Eye (tissue), 1 donor: ENCODE data around the gene DIAPH2.

Experiments used
- DNase-seq: peaks from one replicate; pipeline ENCODE4 v3.0.0-alpha.2; 2015

The DIAPH2 gene

GRCh38 chrX:96982161-96982560 is 297.5 kb downstream of the DIAPH2 start:
- no peak for DNase-seq

GRCh38 chrX:96984538-96984937 is 299.9 kb downstream of the DIAPH2 start:
- DNase-seq, result no peak

GRCh38 chrX:96985046-96985445 is 300.4 kb downstream of the DIAPH2 start:
- DNase-seq, result no peak

GRCh38 chrX:96987228-96987627 is 302.6 kb downstream of the DIAPH2 start:
- no peak for DNase-seq

- no peak for DNase-seq
Observed at GRCh38 chrX:96989830-96990571, 305.4 kb downstream of the DIAPH2 start.

GRCh38 chrX:96994093-96994492 is 309.5 kb downstream of the DIAPH2 start:
- DNase-seq, result no peak

GRCh38 chrX:96997196-96997595 is 312.6 kb downstream of the DIAPH2 start:
- no peak for DNase-seq

GRCh38 chrX:97000682-97001368 is 316.2 kb downstream of the DIAPH2 start:
- no peak for DNase-seq

GRCh38 chrX:97006167-97006566 is 321.5 kb downstream of the DIAPH2 start:
- no peak for DNase-seq

- no peak for DNase-seq
Observed at GRCh38 chrX:97009391-97009790, 324.7 kb downstream of the DIAPH2 start.

GRCh38 chrX:97011540-97011939 is 326.9 kb downstream of the DIAPH2 start:
- DNase-seq, result no peak

GRCh38 chrX:97016106-97016505 is 331.5 kb downstream of the DIAPH2 start:
- DNase-seq, result no peak

- DNase-seq, result no peak
Observed at GRCh38 chrX:97021680-97022079, 337.0 kb downstream of the DIAPH2 start.

GRCh38 chrX:97026406-97026805 is 341.8 kb downstream of the DIAPH2 start:
- DNase-seq, result peak; percentile 24

GRCh38 chrX:97027384-97027922 is 342.8 kb downstream of the DIAPH2 start:
- DNase-seq, result peak; percentile 57

GRCh38 chrX:97030463-97030862 is 345.8 kb downstream of the DIAPH2 start:
- no peak for DNase-seq

GRCh38 chrX:97030947-97031346 is 346.3 kb downstream of the DIAPH2 start:
- no peak for DNase-seq

GRCh38 chrX:97039363-97040029 is 354.9 kb downstream of the DIAPH2 start:
- no peak for DNase-seq

- DNase-seq, result no peak
Observed at GRCh38 chrX:97045470-97045869, 360.8 kb downstream of the DIAPH2 start.

- no peak for DNase-seq
Observed at GRCh38 chrX:97046867-97047266, 362.2 kb downstream of the DIAPH2 start.

- no peak for DNase-seq
Observed at GRCh38 chrX:97050392-97050791, 365.8 kb downstream of the DIAPH2 start.

GRCh38 chrX:97057349-97057909 is 372.8 kb downstream of the DIAPH2 start:
- DNase-seq, result peak; percentile 30

- DNase-seq, result peak; percentile 13
Observed at GRCh38 chrX:97060020-97060419, 375.4 kb downstream of the DIAPH2 start.
